Right lung (tissue), 5 donors: ENCODE measurements around the gene MICAL2. TPM values are rescaled to one million over a fixed set of nuclear protein-coding genes. Genes with fewer than 3 reads are reported as not detected.

Source experiments
- DNase-seq, 2 donors: peaks; one replicate each; pipeline ENCODE4 v3.0.0-alpha.2; 2013
- polyA plus RNA-seq, 5 donors: library from polyadenylated mRNA; unstranded; fragments of 120-200 nt; gene quantifications; one replicate each; pipeline versions ENCODE4 v1.2.1 to v1.2.3, GENCODE V29; 2013; ENCODE audit warnings: inconsistent platforms in 1 of 5, low replicate concordance in 1 of 5; ENCODE audit not compliant: insufficient read length in 5 of 5, insufficient read depth in 1 of 5

Gene MICAL2
- polyA plus RNA-seq, 5 donors: 46.5 to 120 (median 63.1) TPM

- DNase-seq: no peak
Observed at GRCh38 chr11:12116425-12117032, 6.1 kb downstream of the MICAL2 start.

- no peak for DNase-seq
Observed at GRCh38 chr11:12117200-12117599, 6.8 kb downstream of the MICAL2 start.

- no peak for DNase-seq
Observed at GRCh38 chr11:12117611-12118010, 7.2 kb downstream of the MICAL2 start.

GRCh38 chr11:12118949-12119348 is 8.6 kb downstream of the MICAL2 start:
- DNase-seq: no peak

GRCh38 chr11:12119502-12119901 is 9.1 kb downstream of the MICAL2 start:
- DNase-seq: no peak

- DNase-seq: no peak
Observed at GRCh38 chr11:12120031-12121008, 9.9 kb downstream of the MICAL2 start.

GRCh38 chr11:12121011-12121410 is 10.6 kb downstream of the MICAL2 start:
- no peak for DNase-seq

GRCh38 chr11:12121517-12121916 is 11.1 kb downstream of the MICAL2 start:
- no peak for DNase-seq

GRCh38 chr11:12122083-12122482 is 11.7 kb downstream of the MICAL2 start:
- DNase-seq: no peak

GRCh38 chr11:12123273-12123672 is 12.9 kb downstream of the MICAL2 start:
- DNase-seq: no peak

GRCh38 chr11:12123799-12124198 is 13.4 kb downstream of the MICAL2 start:
- DNase-seq: no peak

GRCh38 chr11:12124306-12124705 is 13.9 kb downstream of the MICAL2 start:
- DNase-seq: no peak

- DNase-seq: no peak
Observed at GRCh38 chr11:12125609-12126149, 15.3 kb downstream of the MICAL2 start.

- DNase-seq: no peak
Observed at GRCh38 chr11:12126344-12127019, 16.1 kb downstream of the MICAL2 start.

GRCh38 chr11:12127206-12127898 is 17.0 kb downstream of the MICAL2 start:
- no peak for DNase-seq

- DNase-seq: no peak
Observed at GRCh38 chr11:12128301-12128751, 17.9 kb downstream of the MICAL2 start.

GRCh38 chr11:12129227-12129626 is 18.8 kb downstream of the MICAL2 start:
- DNase-seq: no peak

- DNase-seq: no peak
Observed at GRCh38 chr11:12130180-12130980, 20.0 kb downstream of the MICAL2 start.

- no peak for DNase-seq
Observed at GRCh38 chr11:12131943-12132789, 21.8 kb downstream of the MICAL2 start.

- DNase-seq: no peak
Observed at GRCh38 chr11:12132790-12133145, 22.4 kb downstream of the MICAL2 start.
